ENCODE data around the gene PHACTR1.

The PHACTR1 gene

GRCh38 chr6:12704946-12705345 is 11.6 kb upstream of the PHACTR1 start:
- no peak overlapping the region for H3K4me3 ChIP-seq (replicated peaks; ENCODE audit: insufficient read depth, low read length)
- H3K27ac ChIP-seq (replicated peaks): no peak overlapping the region
- no peak for DNase-seq (ENCODE audit: low read depth in 1 of 2, low spot score in 1 of 2)
- H3K27me3 ChIP-seq (ENCODE audit: insufficient read depth, poor library complexity, severe bottlenecking): peaks cover 2% of the 10 kb centered on the region
- TF ChIP-seq REST (IDR thresholded peaks at IDR 0.05; ENCODE audit: insufficient replicate concordance, low read depth) (no peak), CTCF (IDR thresholded peaks at IDR 0.05; ENCODE audit: insufficient read depth, low read length) (no peak), SPI1 (IDR thresholded peaks at IDR 0.05; ENCODE audit: borderline replicate concordance, low read depth) (no peak), GABPA (IDR thresholded peaks at IDR 0.05; ENCODE audit: low read depth) (no peak), POLR2AphosphoS5 (IDR thresholded peaks at IDR 0.05; ENCODE audit: low read depth) (no peak)

DNA sequence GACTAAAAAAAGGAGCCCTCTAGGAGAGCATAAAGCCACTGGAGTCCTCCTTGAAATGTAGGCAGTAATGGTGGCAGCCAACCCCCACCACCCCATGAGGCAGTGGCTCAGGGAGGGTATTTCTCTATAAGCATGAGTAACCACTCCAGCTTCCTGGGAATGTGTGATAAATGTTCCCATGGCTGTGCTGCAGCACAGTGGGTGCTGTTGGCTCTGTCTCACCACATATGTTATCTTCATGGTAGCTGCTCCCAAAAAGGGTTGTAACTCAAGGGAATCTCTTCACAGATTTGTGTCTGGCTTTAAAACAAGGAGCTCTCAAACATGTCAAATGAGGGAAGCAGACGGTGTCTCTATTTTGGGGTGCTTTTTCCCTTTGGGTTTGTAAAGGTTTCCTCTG is 7.5 kb upstream of the PHACTR1 start:
- TF ChIP-seq POLR2AphosphoS5 (IDR thresholded peaks at IDR 0.05; ENCODE audit: low read depth) (no peak), REST (IDR thresholded peaks at IDR 0.05; ENCODE audit: insufficient replicate concordance, low read depth) (no peak), GABPA (IDR thresholded peaks at IDR 0.05; ENCODE audit: low read depth) (no peak), CTCF (IDR thresholded peaks at IDR 0.05; ENCODE audit: insufficient read depth, low read length) (no peak), SPI1 (IDR thresholded peaks at IDR 0.05; ENCODE audit: borderline replicate concordance, low read depth) (no peak)
- Histone ChIP-seq H3K27ac (replicated peaks) (no peak overlapping the region), H3K4me3 (replicated peaks; ENCODE audit: insufficient read depth, low read length) (no peak overlapping the region), H3K27me3 (ENCODE audit: insufficient read depth, poor library complexity, severe bottlenecking) (peaks cover 2% of the 10 kb centered on the region)
- DNase-seq (ENCODE audit: low read depth in 1 of 2, low spot score in 1 of 2): no peak

- no peak for TF ChIP-seq SPI1 (IDR thresholded peaks at IDR 0.05; ENCODE audit: borderline replicate concordance, low read depth)
- no peak for TF ChIP-seq POLR2AphosphoS5 (IDR thresholded peaks at IDR 0.05; ENCODE audit: low read depth)
- no peak for TF ChIP-seq CTCF (IDR thresholded peaks at IDR 0.05; ENCODE audit: insufficient read depth, low read length)
- Histone ChIP-seq H3K27me3 (ENCODE audit: insufficient read depth, poor library complexity, severe bottlenecking) (peaks cover 2% of the 10 kb centered on the region), H3K4me3 (replicated peaks; ENCODE audit: insufficient read depth, low read length) (no peak overlapping the region), H3K27ac (replicated peaks) (no peak overlapping the region)
- DNase-seq (ENCODE audit: low read depth in 1 of 2, low spot score in 1 of 2): no peak
Observed at GRCh38 chr6:12709556-12710232, 6.9 kb upstream of the PHACTR1 start.

DNA sequence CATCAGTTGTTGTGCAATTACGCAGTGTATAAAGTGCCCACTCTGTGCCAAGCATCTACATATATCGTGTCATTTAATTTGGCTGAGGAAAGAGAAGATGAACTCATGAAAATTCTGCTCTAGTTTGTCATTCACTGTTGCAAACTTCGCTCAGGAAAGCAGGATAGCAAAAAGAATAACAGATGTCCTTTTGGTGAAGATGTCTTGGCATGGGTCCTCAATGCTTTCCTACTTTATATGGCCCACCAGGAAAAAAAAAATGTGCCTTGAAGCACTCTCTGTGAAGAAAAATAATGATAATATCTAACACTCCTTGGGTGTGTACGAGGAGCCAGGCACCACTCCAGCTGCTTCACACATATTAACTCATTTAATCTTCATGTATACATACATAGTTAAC is 5.6 kb upstream of the PHACTR1 start:
- Histone ChIP-seq H3K27me3 (ENCODE audit: insufficient read depth, poor library complexity, severe bottlenecking) (no peaks in the 10 kb centered on the region), H3K27ac (replicated peaks) (no peak overlapping the region), H3K4me3 (replicated peaks; ENCODE audit: insufficient read depth, low read length) (no peak overlapping the region)
- DNase-seq (ENCODE audit: low read depth in 1 of 2, low spot score in 1 of 2): no peak
- no peak for TF ChIP-seq SPI1 (IDR thresholded peaks at IDR 0.05; ENCODE audit: borderline replicate concordance, low read depth)
- TF ChIP-seq REST (IDR thresholded peaks at IDR 0.05; ENCODE audit: insufficient replicate concordance, low read depth): no peak
- no peak for TF ChIP-seq POLR2AphosphoS5 (IDR thresholded peaks at IDR 0.05; ENCODE audit: low read depth)
- TF ChIP-seq GABPA (IDR thresholded peaks at IDR 0.05; ENCODE audit: low read depth): no peak
